ENCODE data around the gene MAEA.

GRCh38 chr4:1336088-1336491, 46.4 kb downstream of the MAEA start:
- TF ChIP-seq MYC (IDR thresholded peaks at IDR 0.05; ENCODE audit: low read depth, low read length), result no peak
- TF ChIP-seq, protein P1, sequence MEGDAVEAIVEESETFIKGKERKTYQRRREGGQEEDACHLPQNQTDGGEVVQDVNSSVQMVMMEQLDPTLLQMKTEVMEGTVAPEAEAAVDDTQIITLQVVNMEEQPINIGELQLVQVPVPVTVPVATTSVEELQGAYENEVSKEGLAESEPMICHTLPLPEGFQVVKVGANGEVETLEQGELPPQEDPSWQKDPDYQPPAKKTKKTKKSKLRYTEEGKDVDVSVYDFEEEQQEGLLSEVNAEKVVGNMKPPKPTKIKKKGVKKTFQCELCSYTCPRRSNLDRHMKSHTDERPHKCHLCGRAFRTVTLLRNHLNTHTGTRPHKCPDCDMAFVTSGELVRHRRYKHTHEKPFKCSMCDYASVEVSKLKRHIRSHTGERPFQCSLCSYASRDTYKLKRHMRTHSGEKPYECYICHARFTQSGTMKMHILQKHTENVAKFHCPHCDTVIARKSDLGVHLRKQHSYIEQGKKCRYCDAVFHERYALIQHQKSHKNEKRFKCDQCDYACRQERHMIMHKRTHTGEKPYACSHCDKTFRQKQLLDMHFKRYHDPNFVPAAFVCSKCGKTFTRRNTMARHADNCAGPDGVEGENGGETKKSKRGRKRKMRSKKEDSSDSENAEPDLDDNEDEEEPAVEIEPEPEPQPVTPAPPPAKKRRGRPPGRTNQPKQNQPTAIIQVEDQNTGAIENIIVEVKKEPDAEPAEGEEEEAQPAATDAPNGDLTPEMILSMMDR (IDR thresholded peaks at IDR 0.05; ENCODE audit: low read depth, low read length), result no peak

Data from NB4 (cell line).